ENCODE data around the gene NCCRP1.

DNA sequence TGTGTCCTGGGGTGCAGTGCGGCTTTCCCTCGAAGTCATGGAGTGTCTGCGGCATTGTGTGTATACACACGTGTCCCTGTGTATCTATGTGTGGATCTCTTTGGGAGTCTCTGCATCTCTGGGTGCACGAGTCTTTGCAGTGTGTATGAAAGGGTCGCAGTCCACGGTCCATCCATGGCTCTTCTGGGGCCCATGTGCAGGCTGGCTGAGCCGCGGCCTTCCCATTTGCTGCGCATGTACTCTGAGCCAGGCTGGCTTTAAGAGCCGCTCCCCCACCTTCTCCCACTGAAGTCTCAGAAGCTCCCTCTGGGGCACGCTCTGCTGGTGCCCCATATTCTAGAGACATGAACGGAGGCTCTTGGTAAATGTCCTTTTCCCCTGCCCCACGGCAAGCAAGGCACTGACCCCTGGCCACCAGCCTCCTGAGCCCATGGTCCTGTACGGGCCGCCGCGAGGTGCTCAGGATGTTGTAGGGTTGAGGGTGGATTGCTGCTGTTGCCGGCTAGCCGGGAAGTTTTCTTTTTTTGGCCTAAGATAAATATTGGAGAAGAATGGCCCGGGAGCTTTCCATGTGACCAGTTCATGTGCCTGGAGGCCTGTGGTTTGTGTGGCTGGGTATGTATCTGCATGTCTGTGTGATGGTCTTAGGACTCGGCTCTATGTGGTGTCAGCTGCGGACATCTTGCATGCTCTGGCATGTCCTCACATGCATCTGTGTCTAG is 39.3 kb upstream of the NCCRP1 start:
- TF ChIP-seq, protein P1, sequence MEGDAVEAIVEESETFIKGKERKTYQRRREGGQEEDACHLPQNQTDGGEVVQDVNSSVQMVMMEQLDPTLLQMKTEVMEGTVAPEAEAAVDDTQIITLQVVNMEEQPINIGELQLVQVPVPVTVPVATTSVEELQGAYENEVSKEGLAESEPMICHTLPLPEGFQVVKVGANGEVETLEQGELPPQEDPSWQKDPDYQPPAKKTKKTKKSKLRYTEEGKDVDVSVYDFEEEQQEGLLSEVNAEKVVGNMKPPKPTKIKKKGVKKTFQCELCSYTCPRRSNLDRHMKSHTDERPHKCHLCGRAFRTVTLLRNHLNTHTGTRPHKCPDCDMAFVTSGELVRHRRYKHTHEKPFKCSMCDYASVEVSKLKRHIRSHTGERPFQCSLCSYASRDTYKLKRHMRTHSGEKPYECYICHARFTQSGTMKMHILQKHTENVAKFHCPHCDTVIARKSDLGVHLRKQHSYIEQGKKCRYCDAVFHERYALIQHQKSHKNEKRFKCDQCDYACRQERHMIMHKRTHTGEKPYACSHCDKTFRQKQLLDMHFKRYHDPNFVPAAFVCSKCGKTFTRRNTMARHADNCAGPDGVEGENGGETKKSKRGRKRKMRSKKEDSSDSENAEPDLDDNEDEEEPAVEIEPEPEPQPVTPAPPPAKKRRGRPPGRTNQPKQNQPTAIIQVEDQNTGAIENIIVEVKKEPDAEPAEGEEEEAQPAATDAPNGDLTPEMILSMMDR (conservative IDR thresholded peaks at IDR 0.05 in 1 of 2, IDR thresholded peaks at IDR 0.05 in 1 of 2; ENCODE audit: extremely low read depth in 1 of 2, insufficient read depth in 1 of 2, low read depth in 1 of 2, low read length in 2 of 2), result no peak
- no peak for TF ChIP-seq EZH2 (IDR thresholded peaks at IDR 0.05; ENCODE audit: borderline replicate concordance, low read length)
